NOMO-1 (cell line): Measurements from ENCODE around the gene HOXB3.
A peak's percentile ranks its signal among the peaks of the same experiment; 100 is the strongest.

ENCODE experiments used
- DNase-seq, 2 experiments: peaks; one replicate each; lab custom pipeline; 2025; ENCODE audit not compliant: unreplicated experiment in 2 of 2; lab: John Stamatoyannopoulos, UW

The HOXB3 gene

DNA sequence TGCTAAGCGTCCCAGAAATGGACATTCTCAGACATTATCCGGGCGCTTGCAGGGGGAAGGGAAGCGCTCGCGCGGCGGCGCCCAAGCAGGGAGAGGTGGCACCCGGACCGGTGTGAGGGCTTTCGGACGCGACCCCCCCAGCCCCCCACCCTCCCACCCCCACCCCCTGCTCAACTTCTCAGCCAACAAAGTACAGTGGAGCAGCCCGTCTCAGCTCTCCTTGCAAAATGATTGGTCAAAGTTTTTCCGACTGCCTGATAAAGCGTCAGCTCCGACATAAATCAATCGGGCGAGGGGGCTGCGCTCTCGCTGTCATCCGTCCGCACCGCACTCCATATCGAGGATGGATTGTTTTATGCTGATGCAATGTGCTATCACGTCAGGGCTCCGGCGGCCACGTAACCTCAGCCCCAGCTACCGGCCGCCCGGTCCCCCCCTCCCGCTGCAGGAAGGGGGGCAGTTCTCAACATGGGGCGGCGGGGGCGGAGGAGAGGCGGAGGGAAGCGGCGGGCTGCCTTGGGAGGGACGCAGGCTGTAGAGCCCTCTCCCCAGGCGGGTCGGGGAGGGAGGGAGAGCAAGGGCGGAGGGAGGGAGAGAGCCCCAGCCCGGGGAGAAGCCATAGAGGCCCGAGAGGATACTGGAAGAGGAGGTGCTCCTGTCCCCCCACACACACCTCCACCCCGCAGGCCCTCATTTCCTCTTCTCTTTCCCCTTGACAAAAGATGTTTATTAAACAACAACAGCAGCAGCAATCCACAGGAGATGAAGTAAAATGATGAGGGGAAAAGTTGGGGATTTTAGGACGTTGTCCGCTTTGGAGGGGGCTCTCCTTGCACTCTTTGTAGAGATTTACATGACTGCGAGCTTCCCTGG, 36.4 kb upstream of the HOXB3 start, which contains the start of gene HOXB9:
Gene HOXB9 (minus strand): TSS at position 114 of the 873 bp plus-strand sequence. CDS start 89 bp downstream, at position 25.
- DNase-seq = no peak

DNA sequence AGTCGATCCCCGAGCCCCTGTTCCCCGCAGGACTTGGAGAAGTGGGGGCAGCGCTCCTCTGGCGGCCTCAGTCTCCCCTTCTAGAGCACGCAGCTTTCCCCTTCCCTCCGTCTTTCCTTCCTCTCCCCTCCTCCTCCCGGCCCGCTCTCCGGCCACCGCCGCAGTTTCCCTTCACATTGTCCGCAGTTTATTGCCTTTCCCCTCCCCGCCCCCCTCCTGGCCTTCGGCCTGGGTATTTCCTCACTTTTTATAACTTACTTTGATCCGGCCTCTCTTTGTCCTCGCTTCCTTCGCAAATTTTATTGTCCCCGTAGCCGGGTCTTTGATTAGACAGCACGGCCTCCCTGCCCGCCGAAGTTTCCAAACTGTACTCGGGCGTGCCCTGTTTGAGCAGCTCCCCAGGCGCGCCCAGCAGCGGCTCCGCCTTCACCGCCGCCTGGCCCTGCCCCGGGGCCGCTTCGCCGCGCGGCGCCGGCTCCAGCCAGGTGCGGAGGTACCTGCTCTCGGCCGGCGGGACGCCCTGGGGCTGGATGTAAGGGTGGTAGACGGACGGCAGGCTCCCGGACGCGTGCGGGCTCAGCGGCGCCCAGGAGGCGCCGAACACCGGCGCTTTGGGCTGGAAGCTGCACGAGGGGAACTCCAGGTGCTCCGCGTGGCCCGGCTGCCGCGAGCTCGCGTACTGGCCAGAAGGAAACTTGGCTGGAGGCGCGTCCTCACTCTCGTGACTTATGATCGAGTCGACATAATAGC, 35.6 kb upstream of the HOXB3 start:
- peak in 1 of 2 experiments; percentile 36 for DNase-seq

DNA sequence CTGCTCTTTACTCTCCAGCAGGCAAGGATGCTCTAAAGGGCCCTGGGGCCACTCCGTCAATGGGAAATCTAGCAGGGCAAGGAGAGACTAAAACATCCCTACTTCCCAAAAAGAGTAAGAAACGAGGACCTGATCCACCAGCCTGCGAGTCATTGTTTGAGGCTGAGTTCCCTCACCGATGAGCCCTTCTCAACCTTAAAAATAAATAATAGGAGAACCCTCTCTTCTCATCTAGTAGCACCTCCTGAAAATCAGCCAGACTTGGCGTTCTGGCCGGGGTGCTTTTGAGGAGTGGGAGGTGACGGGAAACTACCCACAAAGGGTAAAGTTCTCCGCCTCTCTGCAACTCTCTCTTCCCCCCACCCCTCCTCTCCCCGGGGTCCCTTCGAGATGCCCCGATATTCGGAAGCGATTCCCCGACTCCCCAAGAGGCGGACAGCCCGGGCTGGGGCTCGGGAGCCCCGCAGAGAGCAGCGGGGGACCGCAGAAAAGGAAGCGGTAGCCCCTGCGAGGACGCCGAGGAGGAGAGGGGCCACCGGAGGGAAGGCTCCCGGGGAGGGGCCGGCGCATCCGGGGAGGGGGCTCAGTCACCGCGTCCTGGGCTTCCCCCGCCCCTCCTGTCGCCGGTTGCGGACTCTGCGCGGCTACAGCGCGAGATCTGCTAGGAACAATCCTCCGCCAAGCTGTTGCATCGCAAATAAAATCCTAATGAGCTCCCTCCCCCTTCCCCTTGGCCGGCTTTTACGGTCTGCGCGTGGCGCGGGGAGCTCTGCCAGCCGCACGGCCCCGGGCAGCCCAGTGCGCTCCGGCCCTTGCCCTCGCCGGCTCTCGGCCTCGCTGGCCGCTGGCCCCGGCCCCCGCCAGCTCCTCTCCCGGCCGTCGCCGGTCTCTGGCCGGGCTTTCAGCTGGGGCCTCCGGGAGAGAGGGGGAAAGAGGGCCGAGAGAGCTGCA, 34.8 kb upstream of the HOXB3 start:
- DNase-seq = no peak

DNA sequence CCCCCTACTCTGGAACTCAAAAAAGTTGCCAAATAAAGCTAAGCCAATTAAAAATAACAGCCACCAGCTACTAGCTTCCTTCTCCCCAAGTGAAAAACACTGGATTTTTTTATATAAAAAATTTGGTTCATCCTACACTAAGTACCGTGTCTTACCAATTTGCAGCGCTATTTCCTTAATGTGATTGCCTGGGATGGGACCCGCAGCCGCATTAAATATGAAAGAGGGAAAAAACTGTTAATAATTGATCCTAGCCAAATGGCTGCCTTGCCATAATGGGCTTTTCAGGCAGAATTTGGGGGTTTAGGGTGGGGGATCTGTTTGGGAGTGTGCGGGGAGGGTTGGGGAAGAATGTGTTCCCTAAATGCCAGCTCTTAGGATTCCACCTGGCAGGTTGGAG, 34.1 kb upstream of the HOXB3 start:
- no peak for DNase-seq

DNA sequence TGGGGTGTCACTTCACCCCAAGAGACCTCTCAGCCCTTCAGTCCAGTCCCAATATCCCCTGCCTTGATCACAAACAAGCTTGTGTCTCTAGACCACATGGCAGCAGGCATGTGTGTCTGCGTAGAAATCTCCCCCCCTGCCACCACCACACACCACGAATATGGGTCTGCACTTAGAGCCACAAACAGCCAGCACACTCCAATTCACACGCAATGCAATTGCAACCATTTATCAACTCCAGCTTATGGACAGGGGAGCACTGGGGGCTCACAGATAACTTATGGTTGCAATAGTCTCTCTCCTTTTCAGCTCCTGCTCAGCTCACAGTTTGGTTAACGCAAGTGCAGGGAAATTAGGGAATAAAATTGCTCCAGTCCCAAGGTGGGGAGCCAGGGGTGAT, 33.5 kb upstream of the HOXB3 start:
- no peak for DNase-seq

DNA sequence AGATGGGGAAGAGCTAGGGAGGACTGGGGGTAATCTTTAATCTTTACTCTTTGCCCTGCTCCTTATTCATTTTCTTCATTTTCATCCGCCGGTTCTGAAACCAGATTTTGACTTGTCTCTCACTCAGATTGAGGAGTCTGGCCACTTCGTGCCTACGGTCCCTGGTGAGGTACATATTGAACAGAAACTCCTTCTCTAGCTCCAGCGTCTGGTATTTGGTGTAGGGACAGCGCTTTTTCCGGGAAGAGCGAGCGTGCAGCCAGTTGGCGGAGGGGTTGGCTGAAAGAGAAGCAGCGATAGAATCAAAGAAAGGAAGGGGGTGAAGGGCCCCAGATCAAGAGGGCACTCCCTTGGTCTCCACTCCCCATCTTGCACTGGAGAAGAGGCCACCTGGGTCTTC, 32.8 kb upstream of the HOXB3 start:
- DNase-seq = no peak

DNA sequence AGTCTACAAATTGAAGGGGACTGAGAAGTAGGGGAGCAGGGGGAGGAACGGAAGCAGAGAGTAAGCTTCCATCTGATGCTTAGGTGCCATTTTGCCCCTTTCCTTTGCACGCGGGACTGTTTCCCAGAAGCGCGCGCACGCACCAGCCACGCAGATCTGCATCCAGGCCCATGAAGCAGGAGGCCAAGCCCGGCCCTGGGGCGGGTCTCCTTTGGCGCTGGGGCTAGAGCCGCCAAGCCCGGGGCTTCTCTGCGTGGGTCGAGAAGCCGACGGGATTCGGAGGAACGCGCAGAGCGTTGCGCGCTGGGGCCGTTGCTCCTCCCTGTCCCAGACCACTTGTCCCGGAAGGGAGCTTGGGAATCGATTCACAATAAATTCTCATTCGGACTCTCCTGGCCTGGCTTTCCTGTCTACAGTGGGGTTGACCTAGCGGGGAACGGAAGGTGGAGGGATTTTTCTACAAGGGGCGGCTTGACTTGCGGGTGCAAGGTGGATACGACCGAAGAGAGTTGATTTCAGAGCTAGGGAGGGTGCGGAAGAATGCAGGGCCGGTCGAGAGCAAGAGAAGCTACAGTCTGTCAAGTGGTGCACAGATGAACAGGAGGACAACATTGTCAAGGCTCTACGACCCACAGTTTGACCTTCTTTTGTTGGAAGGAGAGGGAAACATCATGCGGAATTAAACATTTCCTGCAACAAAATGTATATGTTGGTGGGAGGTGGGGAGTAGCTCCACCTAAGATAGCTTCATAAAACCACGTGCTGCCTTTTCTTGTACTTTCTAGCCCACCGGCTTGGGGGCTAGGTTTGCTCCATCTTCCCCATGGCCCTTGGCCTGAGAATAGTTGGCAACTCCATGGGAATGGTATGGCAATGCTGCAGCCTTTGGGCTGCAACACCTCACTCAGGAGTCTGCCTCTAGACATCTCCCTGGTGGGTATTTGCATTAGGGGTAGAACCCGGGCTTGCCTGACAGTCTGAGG, 31.7 kb upstream of the HOXB3 start:
- DNase-seq = no peak

DNA sequence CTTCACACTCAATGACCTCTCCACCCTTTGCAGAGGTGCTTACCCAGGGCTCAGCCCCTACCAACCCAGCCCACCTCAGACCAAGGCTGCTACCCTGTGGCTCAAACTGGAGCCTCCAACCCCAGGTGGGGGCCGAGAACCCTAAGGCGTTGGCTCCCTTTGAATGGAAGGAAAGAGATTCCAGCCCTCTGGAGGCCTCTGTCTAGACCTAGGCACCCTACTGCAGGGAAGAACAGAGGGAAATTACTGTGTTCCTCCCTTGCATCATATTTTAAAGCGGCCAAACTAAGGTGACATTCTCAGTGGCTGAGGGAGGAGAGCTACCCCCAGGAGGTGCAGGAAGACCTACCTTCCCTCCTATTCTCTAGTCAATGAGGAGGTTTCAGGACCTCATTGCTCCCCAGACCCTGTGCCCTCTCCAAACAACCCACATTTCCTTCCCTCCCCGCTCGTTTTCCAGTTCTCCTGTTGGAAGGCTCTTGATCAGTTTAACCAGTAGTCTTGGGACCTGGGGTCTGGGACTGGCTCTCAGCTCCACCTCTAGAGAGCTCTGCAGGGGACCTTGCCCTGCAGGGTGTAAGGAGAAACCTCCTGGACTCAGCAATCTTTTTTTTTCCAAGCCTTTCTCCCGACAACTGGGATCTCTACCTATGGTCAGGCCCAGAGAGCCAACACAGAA, 30.6 kb upstream of the HOXB3 start:
- no peak for DNase-seq

DNA sequence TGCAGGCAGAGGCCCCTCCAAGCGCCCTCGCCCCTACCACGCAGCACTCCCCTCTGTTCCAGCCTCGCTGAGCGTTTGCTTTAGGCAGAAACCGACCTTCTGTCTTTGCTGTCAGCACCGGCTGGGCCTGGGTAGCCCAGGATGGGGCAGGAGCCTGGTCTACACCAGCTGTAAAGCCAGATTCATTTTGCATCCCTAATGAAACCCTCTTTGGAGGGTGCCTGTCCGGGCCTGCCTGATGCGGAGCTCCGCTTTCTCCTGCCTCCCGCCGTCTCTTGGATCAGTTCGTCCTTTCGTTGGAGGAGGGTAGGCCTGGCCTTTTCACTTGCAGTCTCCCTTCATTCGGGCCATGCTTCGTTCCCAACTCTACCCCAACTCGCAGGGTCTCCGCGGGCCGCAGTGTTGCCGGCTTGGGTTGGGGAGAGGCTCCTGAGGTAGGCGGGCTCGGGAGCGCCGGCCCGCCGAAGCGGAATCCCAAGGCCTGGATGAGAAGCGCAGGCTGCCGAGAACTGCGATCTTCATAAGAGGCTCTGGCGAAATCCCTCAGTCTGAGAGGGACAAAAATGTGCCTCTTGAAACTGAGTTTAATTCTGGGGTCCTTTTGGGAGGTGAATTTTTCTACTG, 29.9 kb upstream of the HOXB3 start:
- no peak for DNase-seq

DNA sequence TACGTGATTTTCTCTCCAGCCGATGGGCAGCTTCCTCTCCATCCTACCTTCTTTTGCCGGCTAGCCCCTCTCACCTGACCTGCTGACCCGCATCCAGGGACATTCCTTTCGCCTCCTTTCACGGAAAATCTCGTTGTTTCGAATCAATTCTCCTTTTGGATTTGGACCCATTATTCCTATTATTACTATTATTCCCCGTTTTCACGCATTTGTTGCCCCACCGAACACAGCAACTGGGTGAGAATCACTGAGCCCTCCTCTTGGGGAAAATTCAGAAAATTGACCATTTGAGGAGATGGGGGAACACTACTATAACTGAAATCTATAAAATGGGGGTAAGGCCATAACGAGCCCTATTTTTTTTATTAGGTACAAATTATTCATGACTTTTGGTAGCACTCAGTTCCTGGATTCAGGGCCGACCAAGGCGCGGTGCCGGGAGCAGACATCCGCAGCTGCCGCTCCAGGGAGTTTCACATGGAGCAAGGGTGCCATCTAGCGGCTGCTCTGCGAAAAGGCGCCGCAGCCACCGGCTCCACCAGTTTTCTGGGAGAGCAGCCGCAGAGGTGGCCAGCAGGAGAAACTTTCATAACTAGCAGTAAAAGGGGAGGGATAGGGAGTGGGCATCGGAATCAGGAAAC, 28.3 kb upstream of the HOXB3 start:
- DNase-seq = peak; percentile 51 to 68

DNA sequence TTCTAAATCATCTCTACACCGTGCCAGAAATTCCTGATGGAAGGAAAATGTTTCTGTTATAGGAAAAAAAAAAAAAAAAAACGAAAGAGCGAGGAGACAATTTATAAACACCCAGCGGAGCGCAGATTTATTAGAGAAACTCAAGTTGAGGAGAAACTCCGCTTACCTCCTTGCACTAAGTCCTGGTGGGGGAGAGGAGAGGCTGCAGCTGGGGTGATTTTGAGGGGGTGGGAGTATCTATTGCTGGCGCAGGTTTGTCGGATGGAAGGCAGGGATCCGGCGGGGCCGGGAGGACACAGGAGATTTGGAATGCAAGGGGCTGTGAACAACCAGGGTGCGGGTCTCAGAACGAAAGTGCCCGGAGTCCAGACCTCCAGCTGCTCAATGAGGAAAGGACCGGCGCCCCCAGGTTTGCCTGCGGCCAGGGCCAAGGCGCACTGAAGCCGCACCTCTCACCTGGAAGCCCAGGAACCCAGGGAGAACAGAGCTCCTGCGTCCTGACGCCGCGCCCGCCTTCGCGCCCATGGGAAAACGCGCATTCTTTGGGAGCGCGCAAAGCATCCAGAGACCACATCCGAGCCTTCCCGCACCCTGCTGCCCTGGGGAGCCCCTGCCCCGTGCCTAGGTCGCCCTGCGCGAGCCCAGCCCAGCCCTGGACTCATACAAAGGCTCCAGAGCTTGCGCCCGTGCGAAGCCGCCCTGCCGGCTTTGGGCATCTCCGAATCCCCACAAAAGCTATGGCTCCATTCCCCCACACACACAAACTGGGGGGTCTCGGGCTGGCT, 27.6 kb upstream of the HOXB3 start:
- DNase-seq = no peak

DNA sequence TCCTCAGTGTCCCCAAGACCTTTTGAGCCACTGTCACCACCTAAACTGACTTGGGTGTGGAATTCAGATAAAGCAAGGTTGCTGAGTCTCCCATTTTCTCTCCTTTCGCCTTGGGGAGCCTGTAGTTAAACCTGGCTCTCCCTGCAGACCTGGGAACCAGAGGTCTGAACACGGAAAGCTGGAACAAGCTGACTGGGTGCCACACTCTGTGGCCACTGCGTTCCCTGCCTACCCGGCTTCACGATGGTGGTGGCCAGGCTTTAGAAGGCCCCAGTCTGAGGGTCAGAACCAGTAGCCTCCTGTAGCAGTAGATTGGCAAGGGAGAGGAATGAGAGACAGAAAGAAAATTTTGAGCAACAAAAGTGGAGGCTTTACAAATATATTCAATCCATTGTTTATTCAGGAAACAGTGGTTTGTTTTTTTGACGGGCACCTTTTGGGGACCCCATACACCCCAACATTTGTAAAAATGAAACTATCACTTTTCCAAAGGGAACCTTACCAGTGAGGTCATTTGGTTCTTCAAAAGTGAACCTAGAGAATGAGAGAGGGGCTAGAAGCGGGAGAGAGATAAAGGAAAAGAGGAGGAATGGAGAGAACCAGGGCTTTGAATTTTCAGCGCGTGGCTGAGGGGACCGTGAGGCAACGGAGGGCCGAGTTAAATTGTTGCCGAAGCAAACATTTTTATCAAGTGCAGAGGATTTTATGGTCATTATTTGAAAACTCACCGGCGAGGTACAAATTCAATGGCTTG, 26.9 kb upstream of the HOXB3 start:
- no peak for DNase-seq

DNA sequence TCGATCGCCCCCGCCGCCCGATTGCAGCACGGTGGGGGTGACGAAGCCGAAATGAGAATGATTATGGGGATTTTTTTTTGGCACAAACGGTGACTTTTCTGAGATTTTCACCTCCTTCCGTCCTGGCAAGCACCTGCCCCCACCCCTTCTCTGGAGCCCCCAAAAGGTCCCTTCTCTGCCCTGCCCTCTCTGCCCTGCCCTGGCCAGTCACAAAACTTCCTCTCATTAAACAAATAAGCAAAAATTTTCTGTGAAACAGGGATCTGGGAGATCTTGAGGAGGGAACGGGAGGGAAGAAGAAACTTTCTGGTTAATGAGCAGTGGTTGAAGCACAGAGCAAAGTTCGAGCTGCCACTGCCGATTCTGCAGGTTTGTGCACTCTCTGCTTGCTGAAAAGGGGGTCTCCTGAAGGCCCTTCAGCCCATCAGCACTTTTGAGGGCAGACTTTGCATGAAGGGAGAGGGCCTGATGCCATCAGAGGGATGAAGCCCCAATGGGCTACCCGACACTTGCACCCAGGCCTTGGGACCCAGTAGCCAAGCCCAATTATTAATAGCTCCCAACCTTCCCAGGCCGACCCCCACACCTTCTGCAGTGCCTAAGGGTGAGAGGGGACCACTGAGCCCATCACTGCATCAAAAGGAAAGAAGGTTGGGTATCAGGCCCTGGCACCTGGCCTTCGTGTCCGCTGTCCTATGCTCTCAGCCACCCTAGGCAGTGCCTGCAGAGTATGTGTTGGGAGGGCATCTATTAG, 26.1 kb upstream of the HOXB3 start:
- DNase-seq = no peak

DNA sequence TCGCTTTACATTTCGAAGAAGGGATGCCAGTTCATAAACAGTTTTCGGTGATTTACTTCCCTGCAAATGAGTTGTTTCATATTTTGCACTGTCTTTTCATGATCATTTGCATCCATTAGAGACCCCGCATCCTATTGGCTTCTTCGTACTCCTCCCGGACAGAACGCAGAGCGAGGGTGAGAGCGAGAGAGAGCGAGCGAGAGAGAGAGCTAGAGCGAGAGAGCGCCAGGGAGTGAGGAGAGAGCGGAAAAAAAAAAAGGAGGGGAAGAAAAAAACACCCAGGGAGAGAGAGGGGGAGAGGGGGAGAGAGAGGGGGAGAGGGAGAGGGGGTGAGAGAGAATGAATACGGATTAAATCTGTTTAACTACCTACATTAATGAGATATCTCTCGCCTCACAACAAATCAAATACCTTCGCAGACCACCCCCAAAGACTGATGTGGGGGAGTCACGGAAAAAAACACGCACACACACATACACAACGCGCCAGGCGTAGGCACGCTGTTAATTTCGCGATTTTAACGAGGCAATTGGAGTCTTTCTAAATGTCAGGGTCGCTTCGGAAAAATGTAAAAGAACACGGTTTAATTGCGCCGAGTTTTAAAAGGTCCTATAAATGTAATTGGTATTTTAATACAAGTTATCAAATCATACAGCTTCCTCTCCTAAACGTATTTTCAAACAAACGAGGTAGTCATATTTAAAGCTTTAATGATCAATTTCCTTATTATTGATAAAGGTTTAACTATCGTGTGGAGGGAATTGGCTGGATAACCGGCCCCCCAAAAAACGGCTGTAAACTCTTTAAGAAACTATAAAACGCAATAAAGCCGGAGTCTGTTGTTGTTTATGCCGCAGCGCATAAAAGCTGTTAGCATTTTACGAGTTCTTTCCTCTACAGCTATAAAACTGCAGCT, 25.3 kb upstream of the HOXB3 start, which contains the start of gene HOXB8:
Gene HOXB8 (minus strand): TSS at position 246 of the 916 bp plus-strand sequence. CDS start 588 bp downstream, outside the sequence.
- no peak for DNase-seq
